HG02970 (cell line): Measurements from ENCODE around the gene GPN2.
"Not testable (repeated sequence)": the region's sequence is repeated elsewhere in the genome, so short reads cannot be mapped to it uniquely, and the experiment has no call there.

Source experiments
- ATAC-seq: cut with Tn5 transposase; IDR thresholded peaks from one replicate; pipeline ENCODE4 v1.9.1; 2021; ENCODE audit warnings: mild to moderate bottlenecking, moderate library complexity, moderate number of reproducible peaks; ENCODE audit not compliant: unreplicated experiment, low FRiP score

GPN2 gene

GRCh38 chr1:26861286-26861701 lies 28.8 kb downstream of the GPN2 start:
- ATAC-seq = no peak

GRCh38 chr1:26858891-26859640 lies 31.0 kb downstream of the GPN2 start:
- no peak for ATAC-seq

GRCh38 chr1:26858160-26858559 lies 31.9 kb downstream of the GPN2 start:
- ATAC-seq = no peak

DNA sequence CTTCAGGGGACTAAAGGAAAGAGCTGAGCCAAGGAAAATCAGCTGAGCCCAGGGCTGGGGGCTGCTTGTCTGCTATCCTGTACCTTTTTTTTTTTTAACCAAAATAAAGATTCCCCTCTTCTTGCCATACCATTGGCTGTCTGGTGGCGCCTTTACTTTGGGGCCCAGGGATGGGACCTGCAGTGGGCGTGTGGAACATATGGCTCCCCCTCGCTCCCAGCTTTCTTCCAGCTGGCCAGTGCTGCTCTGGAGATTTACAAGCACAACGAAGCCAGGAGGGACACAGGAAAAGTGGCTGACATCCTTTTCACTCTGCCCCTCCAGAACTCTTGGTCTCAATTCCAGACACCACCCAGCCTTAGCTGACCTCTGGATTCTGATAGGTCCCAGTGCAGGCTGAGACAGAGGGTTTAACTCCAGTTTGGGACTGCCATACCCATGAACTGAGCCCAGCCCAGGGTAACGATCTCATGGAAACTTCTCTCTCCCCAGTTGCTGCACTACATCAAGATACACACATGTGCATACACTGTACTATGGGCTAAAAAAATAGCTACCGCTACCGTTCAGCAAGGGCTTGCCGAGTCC lies 32.5 kb downstream of the GPN2 start:
- ATAC-seq = no peak

- no peak for ATAC-seq
These were observed 33.2 kb downstream of the GPN2 start for GRCh38 chr1:26856604-26857469.

- no peak for ATAC-seq
These were observed 33.9 kb downstream of the GPN2 start for GRCh38 chr1:26856181-26856580.

DNA sequence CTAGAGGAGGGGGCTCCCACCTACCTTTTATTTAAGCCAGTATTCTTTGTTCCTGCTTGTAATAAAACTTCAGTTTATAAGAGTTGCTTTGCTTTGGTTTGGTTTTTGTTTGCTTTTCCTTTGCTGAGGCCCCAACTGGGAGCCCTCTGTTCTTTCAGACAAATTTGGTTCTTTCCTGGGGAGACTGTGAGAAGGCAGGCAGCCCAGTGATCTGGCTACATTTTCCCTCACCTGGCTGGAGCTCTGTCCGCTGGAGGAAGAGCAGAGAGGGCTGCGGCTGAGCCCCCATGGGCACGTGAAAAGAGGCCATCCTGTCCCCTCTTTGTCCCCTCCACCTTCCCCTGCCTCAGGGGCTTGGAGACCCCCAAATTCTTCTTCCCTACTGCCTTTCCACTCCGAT lies 34.4 kb downstream of the GPN2 start:
- no peak for ATAC-seq

DNA sequence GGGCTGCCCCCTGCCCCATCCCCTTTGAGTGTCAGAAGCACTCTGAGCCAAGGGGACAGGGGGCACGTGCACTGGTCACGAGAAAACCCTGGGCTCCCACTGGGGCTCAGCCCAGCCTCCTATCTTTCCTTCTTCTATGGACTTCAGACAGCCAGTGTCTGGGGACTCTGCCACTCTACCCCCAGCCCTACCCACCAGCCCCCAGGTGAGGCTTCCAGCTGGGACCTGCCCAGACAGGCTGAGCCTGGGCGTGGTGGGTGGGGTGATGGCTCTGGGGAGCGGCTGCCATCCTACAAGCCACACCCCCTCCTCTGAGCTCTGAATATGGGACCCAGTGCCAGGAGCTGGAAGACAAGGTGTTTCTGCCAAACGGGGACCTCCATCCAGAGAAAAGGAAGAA lies 35.2 kb downstream of the GPN2 start:
- ATAC-seq = no peak

GRCh38 chr1:26853600-26853999 lies 36.5 kb downstream of the GPN2 start:
- no peak for ATAC-seq

DNA sequence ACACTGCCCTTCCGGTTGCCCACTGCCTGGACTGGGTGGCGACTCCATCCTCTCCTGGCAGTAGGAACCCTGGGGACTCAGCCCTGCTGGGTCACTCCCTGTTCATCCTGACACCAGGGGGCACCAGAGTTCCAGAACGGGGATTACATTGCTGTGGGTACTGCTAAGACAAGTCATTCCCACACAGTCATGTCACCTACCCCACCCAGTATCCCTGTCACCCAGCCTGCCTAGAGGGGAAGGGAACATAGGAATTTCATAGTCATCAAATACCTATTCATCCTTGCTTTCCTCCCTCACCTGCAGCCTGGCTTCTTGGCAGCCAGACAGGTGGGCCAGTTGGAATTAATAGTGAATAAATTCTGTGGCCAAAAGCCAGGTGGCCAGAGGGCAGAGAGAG lies 36.9 kb downstream of the GPN2 start:
- no peak for ATAC-seq

- no peak for ATAC-seq
These were observed 37.4 kb downstream of the GPN2 start for GRCh38 chr1:26852701-26853100.

GRCh38 chr1:26851106-26851684 lies 38.9 kb downstream of the GPN2 start:
- ATAC-seq = no peak

DNA sequence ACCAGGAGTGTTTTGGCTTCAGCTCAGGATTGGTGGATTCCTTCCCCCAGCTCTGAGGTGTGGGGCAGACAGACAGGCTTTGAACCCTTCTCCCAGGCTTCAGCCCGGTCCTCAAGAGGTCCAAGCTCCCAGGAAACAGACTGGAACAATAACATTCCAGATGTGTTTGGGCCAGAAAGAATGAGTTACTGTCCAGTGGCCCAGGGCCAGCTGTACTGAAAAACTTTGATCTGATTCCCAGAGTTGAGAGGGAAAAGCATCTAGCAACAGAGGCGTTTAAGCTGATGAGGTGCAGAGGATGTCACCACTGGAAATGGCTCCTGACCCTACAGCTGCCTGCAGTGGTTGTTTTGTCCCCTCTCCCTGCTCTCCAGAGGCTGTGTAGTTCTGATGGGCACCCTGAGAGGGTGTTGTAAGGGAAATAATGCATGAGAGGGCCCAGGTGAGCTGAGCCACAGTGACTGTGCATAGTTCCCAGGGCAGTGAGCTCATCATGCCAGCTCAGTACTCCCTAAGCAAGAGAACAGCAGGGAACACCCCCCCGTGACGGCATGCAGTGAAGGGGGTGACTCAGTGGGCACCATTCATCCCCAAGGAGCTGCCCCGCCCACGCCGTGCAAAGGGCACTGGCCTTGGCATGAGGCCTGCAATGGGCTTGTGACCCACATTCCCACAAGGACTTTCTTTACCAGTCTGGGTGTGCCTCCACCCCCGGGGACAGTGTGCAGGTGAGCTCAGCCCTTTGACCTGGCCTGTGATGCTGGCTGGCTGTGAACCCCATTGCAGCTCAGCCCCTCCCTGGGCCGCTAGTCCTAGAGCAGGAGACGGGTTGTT lies 40.9 kb downstream of the GPN2 start:
- no peak for ATAC-seq

DNA sequence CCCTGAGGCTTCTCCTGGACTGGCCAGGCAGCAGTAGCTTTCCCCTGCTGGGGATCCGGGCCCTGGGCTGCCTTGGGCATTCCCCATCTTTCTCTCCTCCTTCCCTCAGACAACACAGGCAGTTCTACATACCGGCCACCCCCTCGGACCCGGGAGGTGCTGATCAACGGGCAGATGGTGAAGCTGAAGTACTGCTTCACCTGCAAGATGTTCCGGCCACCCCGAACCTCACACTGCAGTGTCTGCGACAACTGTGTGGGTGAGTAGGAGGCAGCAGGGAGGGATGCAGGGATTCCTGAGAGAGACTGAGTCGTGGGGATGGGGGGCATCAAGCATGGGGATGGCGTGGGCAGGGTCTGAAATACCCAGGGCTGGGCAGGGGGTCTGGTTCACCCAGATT lies 41.6 kb downstream of the GPN2 start:
- ATAC-seq = no peak

DNA sequence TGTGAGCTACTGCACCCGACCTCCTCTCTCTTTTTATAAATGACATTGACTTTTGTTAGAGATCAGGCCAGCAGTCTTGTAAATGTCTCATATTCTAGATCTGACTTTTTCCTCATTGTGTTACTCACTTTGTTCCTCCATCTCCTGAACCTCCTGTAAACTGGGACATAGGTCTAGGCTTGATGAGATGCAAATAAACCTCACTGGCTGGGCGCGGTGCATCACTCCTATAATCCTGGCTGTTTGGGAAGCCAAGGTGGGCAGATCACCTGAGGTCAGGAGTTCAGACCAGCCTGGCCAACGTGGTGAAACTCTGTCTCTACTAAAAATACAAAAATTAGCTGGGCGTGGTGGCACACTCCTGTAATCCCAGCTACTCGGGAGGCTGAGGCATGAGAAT lies 42.3 kb downstream of the GPN2 start:
- not testable (repeated sequence) for ATAC-seq

GRCh38 chr1:26844424-26845196 lies 45.5 kb downstream of the GPN2 start:
- ATAC-seq = no peak

DNA sequence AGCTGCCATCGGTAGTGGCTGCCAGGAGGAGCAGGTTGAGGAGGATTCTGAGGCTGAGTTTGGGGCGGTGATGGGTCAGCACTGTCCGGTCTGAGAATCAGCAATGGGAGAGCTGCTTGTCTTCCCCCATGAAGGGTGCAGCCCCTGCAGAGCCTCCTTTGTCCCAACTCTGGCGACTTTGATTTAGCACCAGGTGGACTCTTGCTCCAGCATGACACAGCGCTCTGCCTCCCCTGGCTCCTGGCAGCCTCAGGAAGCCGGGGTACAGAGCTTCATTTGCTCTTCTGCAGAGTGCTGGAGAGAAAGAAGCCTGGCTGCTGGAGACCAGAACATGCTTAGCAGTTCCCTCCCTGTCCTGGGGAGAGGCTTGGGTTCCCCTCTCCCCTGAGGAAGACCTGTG lies 50.3 kb downstream of the GPN2 start:
- no peak for ATAC-seq

DNA sequence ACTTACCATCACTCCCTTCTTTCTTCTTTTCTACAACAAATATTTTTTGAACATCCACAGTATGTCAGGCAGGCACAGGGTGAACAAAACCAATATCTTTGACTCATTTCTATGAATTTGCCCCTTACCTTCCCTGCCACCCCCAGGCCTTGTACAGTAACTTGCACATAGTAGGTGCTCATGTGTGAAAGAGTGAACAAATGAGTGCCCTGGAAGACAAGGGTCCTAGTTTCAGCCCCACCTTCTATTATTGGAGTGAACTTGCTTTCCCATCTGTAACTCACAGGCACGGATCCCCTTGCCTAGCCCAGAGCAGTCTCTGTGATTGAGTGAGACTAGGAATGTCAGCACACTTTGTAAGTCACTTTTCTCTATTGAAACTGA lies 50.8 kb downstream of the GPN2 start:
- ATAC-seq = no peak
